ENCODE results near the gene ADSS1.

- TF ChIP-seq POLR2AphosphoS5 (IDR thresholded peaks at IDR 0.05; ENCODE audit: low read depth, low read length) (no peak), POLR2A (IDR thresholded peaks at IDR 0.05; ENCODE audit: low read depth, low read length) (no peak)
These were observed 69.1 kb downstream of the ADSS1 start for GRCh38 chr14:104792945-104793702.
